Measurements from ENCODE around the gene PACSIN3.
A peak's percentile ranks its signal among the peaks of the same experiment; 100 is the strongest.

DNA sequence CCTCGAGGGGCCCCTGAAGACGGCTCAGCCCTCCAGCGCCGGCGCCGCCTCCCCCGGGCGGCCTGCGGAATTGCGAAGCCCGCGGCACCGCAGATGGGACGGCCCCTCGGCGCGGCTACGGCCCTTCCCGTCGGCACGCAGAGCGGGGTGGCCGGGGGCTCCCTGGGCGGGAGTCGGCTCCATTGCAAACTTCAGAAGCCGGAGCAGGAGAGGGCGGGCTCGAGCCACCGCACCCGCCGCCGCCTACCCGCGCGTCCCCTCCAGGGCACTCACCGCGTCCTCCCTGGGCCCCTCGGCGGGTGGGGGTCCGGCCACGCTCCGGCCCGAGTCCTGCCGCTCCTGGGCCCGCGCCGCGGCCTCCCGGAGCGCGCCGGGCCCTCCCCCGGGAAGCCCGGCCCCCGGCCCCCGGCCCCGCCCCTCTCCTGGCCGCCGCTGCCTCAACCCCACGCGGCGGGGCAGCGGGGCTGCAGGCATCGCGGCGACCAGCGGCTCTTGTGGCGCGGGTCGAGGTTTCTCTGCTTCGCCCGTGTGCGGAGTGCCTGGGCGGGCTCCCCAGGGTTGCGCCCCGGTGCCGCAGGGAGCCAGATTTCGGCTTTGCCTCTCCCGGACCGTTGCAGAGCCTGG, at the start of gene PACSIN3:
- TF ChIP-seq CTCF (IDR thresholded peaks at IDR 0.05) (peak in 2 of 6 experiments; percentile 9 to 29), POLR2A (IDR thresholded peaks at IDR 0.05) (peak in 1 of 2 donors; percentile 6)
